HG03139 (cell line): Measurements from ENCODE around the gene SNRNP200.

Experiments
- ATAC-seq: cut with Tn5 transposase; IDR thresholded peaks from one replicate; pipeline ENCODE4 v1.9.1; 2021; ENCODE audit not compliant: unreplicated experiment

The SNRNP200 gene

GRCh38 chr2:96253006-96253405, 52.3 kb downstream of the SNRNP200 start:
- no peak for ATAC-seq

GRCh38 chr2:96252526-96252925, 52.8 kb downstream of the SNRNP200 start:
- ATAC-seq = no peak

DNA sequence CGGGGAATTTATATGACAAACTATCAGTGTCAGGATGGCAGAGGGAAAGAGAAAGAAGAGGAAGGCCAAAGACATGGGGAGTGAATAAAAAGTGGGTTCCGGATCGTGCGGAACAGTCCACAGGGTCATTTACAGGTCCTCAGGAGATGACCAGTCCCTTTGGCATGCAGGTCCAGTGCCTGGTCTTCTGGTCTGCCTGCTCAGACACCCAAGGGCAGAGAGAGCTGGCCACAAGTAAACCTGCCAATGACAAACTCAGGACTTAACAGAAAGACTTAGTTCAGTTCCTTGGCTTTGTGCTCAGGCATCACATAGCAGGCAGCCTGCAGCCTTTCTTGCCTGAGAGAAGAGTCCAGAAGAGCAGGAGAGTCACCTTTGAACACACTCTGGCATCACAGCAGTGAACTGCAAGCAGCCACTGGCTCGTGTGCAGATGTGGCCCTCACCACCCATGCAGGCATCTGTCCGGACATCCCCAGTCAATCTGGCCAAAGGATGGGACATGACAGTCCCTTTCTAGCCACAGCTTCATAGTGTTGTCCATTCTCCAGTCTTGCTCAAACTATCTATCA, 53.5 kb downstream of the SNRNP200 start:
- no peak for ATAC-seq

DNA sequence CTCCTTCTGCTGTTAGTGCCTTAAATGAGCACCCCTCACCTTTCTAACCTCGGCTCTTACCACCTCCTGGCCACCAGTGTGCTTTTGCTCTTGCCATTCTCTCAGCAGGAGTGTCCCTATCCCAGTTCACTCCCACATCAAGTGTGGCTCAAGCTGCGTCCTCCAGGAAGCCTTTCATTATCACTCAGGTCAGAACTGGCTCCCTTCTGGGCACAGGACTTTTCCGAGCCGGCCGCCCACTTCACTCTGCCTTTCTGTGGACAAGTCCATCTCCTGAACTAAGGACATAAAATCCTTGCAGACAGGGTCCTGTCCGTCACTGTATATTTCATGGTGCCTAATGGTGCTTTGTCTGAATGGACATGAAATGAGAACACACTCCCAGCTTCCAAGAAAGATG, 55.2 kb downstream of the SNRNP200 start:
- ATAC-seq = no peak

- ATAC-seq = no peak
Measured at GRCh38 chr2:96249654-96250053, 55.7 kb downstream of the SNRNP200 start.

- ATAC-seq = no peak
Measured at GRCh38 chr2:96248624-96249023, 56.7 kb downstream of the SNRNP200 start.

GRCh38 chr2:96247896-96248295, 57.5 kb downstream of the SNRNP200 start:
- no peak for ATAC-seq

- ATAC-seq = no peak
Measured at GRCh38 chr2:96247009-96247408, 58.3 kb downstream of the SNRNP200 start.

- ATAC-seq = no peak
Measured at GRCh38 chr2:96245609-96246390, 59.5 kb downstream of the SNRNP200 start.

DNA sequence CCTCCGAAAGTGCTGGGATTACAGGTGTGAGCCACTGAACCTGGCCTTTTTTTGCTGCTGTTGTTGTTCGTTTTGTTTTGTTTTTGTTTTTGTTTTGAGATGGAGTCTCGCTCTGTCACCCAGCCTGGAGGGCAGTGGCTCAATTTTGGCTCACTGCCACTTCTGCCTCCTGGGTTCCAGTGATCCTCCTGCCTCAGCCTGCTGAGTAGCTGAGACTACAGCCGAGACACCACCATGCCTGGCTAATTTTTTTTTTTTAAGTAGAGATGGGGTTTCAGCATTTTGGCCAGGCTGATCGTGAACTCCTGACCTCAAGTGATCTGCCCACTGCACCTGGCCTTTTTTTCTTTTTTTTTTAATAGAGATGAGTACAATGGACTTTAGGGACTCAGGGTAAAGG, 61.5 kb downstream of the SNRNP200 start:
- ATAC-seq = no peak

GRCh38 chr2:96241900-96242611, 63.3 kb downstream of the SNRNP200 start:
- peak; percentile 76 for ATAC-seq

- ATAC-seq = no peak
Measured at GRCh38 chr2:96241227-96241626, 64.1 kb downstream of the SNRNP200 start.

DNA sequence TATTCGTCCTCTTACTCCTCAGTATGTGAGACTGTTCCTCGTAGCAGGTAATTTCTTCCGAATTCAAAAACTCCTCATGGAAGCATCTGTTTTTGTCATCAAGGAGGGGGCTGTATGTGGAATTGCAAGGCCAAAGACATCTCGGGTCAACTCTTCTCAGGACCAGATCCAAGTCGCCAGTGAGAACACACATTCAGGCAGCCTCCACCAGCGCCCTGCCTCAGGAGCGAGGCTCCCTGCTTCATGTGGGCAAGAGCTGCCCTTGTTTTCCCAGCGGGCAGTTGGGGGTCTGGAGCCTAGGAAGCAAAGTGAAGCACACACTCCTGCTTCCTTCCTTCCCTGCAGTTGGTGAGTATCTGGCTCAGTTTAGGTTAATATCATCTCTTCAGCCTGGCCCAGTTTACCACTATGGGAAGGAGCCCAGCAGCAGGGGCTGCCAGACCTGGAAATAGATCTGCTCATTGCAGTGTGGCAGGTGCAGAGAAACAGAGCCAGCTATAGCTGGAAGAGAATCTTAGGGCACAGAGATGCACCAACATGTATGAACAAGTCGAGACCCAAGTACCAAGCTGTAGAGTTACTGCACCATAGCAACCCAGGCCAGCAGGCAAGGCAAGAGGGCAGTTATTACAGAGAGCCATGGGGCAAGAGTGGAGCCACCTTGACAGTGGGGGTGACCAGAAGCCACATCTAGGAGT, 64.9 kb downstream of the SNRNP200 start:
- ATAC-seq = no peak

- no peak for ATAC-seq
Measured at GRCh38 chr2:96239745-96240264, 65.5 kb downstream of the SNRNP200 start.

GRCh38 chr2:96239091-96239490, 66.3 kb downstream of the SNRNP200 start:
- no peak for ATAC-seq

- ATAC-seq = no peak
Measured at GRCh38 chr2:96238266-96238665, 67.1 kb downstream of the SNRNP200 start.

DNA sequence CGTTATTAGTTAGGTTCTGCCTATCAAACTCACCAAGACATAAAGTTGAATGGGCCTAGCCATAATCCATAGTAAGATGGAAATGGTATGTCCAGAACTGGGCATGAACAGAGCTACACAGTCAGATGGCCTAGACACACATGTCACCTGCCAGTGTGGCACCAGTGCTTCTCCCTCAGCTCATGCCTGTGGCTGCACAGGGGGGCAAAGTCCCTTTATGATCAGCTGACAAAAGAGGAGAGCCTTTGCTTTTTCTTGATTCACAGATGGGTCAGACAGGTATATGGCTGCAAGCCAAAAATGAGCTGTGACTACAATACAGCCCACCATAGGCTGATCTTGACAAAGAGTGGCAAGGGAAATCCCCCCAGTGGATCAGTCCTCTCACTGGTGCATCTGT, 68.5 kb downstream of the SNRNP200 start:
- no peak for ATAC-seq

- ATAC-seq = no peak
Measured at GRCh38 chr2:96233880-96234316, 71.4 kb downstream of the SNRNP200 start.

DNA sequence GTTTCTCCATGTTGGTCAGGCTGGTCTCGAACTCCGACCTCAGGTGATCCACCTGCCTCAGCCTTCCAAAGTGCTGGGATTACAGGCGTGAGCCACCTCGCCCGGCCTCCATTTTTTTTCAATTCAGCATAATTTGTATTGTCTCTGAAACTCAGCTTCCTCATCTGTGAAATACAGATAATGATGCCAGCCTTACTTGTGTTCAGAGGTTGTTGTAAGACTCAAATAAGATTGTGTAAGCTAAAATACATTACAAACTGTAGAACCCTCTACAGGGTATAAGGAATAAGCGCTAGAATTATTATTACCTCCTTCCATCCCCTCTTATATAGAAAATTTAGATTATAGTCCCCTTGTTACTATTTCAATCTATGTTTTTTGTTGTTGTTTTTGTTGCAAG, 71.9 kb downstream of the SNRNP200 start:
- no peak for ATAC-seq

GRCh38 chr2:96231316-96231715, 74.0 kb downstream of the SNRNP200 start:
- no peak for ATAC-seq

- peak; percentile 69 for ATAC-seq
Measured at GRCh38 chr2:96225016-96225533, 80.3 kb downstream of the SNRNP200 start.
